Right lobe of liver (tissue), 4 donors: ENCODE data around the gene GTSF1L.

ENCODE experiments used
- CTCF ChIP-seq, 4 donors: fragments of 200-600 bp in 3 of 4; fragments of 450-650 bp in 1 of 4; IDR thresholded peaks; one replicate each; pipeline versions ENCODE4 v1.5.1 to v1.8.0; 2016 to 2022; ENCODE audit warnings: antibody characterized with exemption in 4 of 4, mild to moderate bottlenecking in 2 of 4
- POLR2A ChIP-seq: fragments of 450-650 bp; IDR thresholded peaks from one replicate; pipeline ENCODE4 v1.6.1; 2017; ENCODE audit warnings: antibody characterized with exemption, mild to moderate bottlenecking
- donor health status: DM: no; HTN: no; CAD: no.
- donor health status: DM: no; HTN: no; CAD: no.
- donor health status: DM: no; HTN: yes; CAD: no.

GRCh38 chr20:43748274-43748673, 21.5 kb upstream of the GTSF1L start:
- TF ChIP-seq CTCF (IDR thresholded peaks at IDR 0.05) (no peak), POLR2A (no peak)
